ENCODE results near the gene SGCD.

SGCD gene

GRCh38 chr5:156326718-156327259 is at the start of gene SGCD:
TSS of gene SGCD (plus strand) at chr5:156327164.
- Histone ChIP-seq H3K9ac (no peak within 1 kb of the TSS), H3K4me1 (peaks cover 10% of the 10 kb centered on the region), H3K27me3 (ENCODE audit: control insufficient read depth, insufficient read depth, low read length) (no peaks in the 10 kb centered on the region), H3K9me3 (ENCODE audit: control insufficient read depth, low read length) (no peaks in the 10 kb centered on the region), H3K4me3 (ENCODE audit: low read depth, low read length) (no peak within 1 kb of the TSS), H3K36me3 (ENCODE audit: control insufficient read depth, insufficient read depth, low read length) (no peaks in the 10 kb centered on the region), H3K79me2 (no peaks in the 10 kb centered on the region), H3K4me2 (ENCODE audit: low read length) (no peak within 1 kb of the TSS), H2AFZ (peak within 1 kb of the TSS; percentile 45), H3K27ac (peak within 1 kb of the TSS; percentile 17)
- TF ChIP-seq CTCF (IDR thresholded peaks at IDR 0.05) = no peak

GRCh38 chr5:156277290-156277689 is 49.7 kb upstream of the SGCD start:
- H3K9me3 ChIP-seq (ENCODE audit: control insufficient read depth, low read length) = no peaks in the 10 kb centered on the region
- no peaks in the 10 kb centered on the region for H3K36me3 ChIP-seq (ENCODE audit: control insufficient read depth, insufficient read depth, low read length)
- H3K27ac ChIP-seq = no peak overlapping the region
- no peaks in the 10 kb centered on the region for H3K4me1 ChIP-seq
- H3K27me3 ChIP-seq (ENCODE audit: control insufficient read depth, insufficient read depth, low read length) = no peaks in the 10 kb centered on the region
- H3K4me2 ChIP-seq (ENCODE audit: low read length) = no peak overlapping the region
- H3K79me2 ChIP-seq = peaks cover 9% of the 10 kb centered on the region
- TF ChIP-seq CTCF (IDR thresholded peaks at IDR 0.05) = no peak
- H2AFZ ChIP-seq = no peak overlapping the region
- no peak overlapping the region for H3K4me3 ChIP-seq (ENCODE audit: low read depth, low read length)
- no peak overlapping the region for H3K9ac ChIP-seq

GRCh38 chr5:156295431-156295830 is 31.5 kb upstream of the SGCD start:
- H3K27ac ChIP-seq = no peak overlapping the region
- no peaks in the 10 kb centered on the region for H3K9me3 ChIP-seq (ENCODE audit: control insufficient read depth, low read length)
- no peak overlapping the region for H2AFZ ChIP-seq
- no peak overlapping the region for H3K9ac ChIP-seq
- H3K27me3 ChIP-seq (ENCODE audit: control insufficient read depth, insufficient read depth, low read length) = no peaks in the 10 kb centered on the region
- no peak for TF ChIP-seq CTCF (IDR thresholded peaks at IDR 0.05)
- H3K4me2 ChIP-seq (ENCODE audit: low read length) = no peak overlapping the region
- H3K4me1 ChIP-seq = no peaks in the 10 kb centered on the region
- no peaks in the 10 kb centered on the region for H3K36me3 ChIP-seq (ENCODE audit: control insufficient read depth, insufficient read depth, low read length)
- no peak overlapping the region for H3K4me3 ChIP-seq (ENCODE audit: low read depth, low read length)
- H3K79me2 ChIP-seq = no peaks in the 10 kb centered on the region

- Histone ChIP-seq H3K9ac (no peak overlapping the region), H3K4me3 (ENCODE audit: low read depth, low read length) (no peak overlapping the region), H3K36me3 (ENCODE audit: control insufficient read depth, insufficient read depth, low read length) (no peaks in the 10 kb centered on the region), H3K79me2 (no peaks in the 10 kb centered on the region), H3K27me3 (ENCODE audit: control insufficient read depth, insufficient read depth, low read length) (no peaks in the 10 kb centered on the region), H3K27ac (no peak overlapping the region), H3K9me3 (ENCODE audit: control insufficient read depth, low read length) (no peaks in the 10 kb centered on the region), H2AFZ (no peak overlapping the region), H3K4me1 (no peaks in the 10 kb centered on the region), H3K4me2 (ENCODE audit: low read length) (no peak overlapping the region)
- TF ChIP-seq CTCF (IDR thresholded peaks at IDR 0.05) = no peak
Observed at GRCh38 chr5:156310115-156310514, 16.8 kb upstream of the SGCD start.
